HepG2 (cell line): Measurements from ENCODE around the gene MSL2. TPM values are rescaled to one million over a fixed set of nuclear protein-coding genes. Genes with fewer than 3 reads are reported as not detected.

Experiments used
- ELF1 ChIP-seq: sonication (generic); formaldehyde crosslinking; IDR thresholded peaks from 2 replicates; pipeline ENCODE4 v1.4.0; 2020; ENCODE audit warnings: missing genetic modification reagents
- EZH2 ChIP-seq: conservative IDR thresholded peaks from 2 replicates; pipeline ENCODE4 v1.6.1; 2012; ENCODE audit warnings: mild to moderate bottlenecking, low read depth, low read length, moderate library complexity
- FOXK1 ChIP-seq: sonication (generic); formaldehyde crosslinking; IDR thresholded peaks from 2 replicates; pipeline ENCODE4 v1.4.0; 2020; ENCODE audit warnings: low read depth, missing genetic modification reagents, borderline replicate concordance
- KDM1A ChIP-seq: IDR thresholded peaks from 2 replicates; pipeline ENCODE4 v1.6.1; 2016; ENCODE audit warnings: missing compliant biosample characterization
- MXI1 ChIP-seq: IDR thresholded peaks from 3 replicates; pipeline ENCODE4 v1.6.1; 2012; ENCODE audit warnings: low read depth, low read length, inconsistent platforms, borderline replicate concordance
- NCOA2 ChIP-seq: sonication (generic); formaldehyde crosslinking; IDR thresholded peaks from 2 replicates; pipeline ENCODE4 v1.8.0; 2022; ENCODE audit warnings: inconsistent platforms
- POLR2A ChIP-seq, 2 experiments: IDR thresholded peaks; 2 replicates each; pipeline ENCODE4 v1.6.1; 2011; ENCODE audit warnings: low read depth in 2 of 2, low read length in 2 of 2, mild to moderate bottlenecking in 1 of 2, moderate library complexity in 1 of 2; ENCODE audit not compliant: insufficient read depth in 1 of 2
- RARA ChIP-seq: IDR thresholded peaks from 2 replicates; pipeline ENCODE4 v1.6.1; 2016; ENCODE audit warnings: missing genetic modification reagents, missing compliant biosample characterization
- RBFOX2 ChIP-seq: fragments of 200-400 bp; formaldehyde crosslinking; IDR thresholded peaks from 2 replicates; pipeline ENCODE4 v1.6.1; 2017; ENCODE audit warnings: low read depth, mild to moderate bottlenecking, low read length
- RCOR2 ChIP-seq: IDR thresholded peaks from 2 replicates; pipeline ENCODE4 v1.6.1; 2016; ENCODE audit warnings: missing biosample characterization, missing genetic modification reagents
- SAP130 ChIP-seq: IDR thresholded peaks from 2 replicates; pipeline ENCODE4 v1.6.1; 2016; ENCODE audit warnings: low read depth
- SNAI1 ChIP-seq: sonication (generic); formaldehyde crosslinking; IDR thresholded peaks from 2 replicates; pipeline ENCODE4 v1.5.0; 2020; ENCODE audit warnings: mild to moderate bottlenecking, missing genetic modification reagents, borderline replicate concordance
- TFAP4 ChIP-seq: sonication (generic); IDR thresholded peaks from 2 replicates; pipeline ENCODE4 v1.6.1; 2016; ENCODE audit warnings: low read depth, borderline replicate concordance
- ZFP82 ChIP-seq: sonication (generic); formaldehyde crosslinking; IDR thresholded peaks from 2 replicates; pipeline ENCODE4 v1.5.1; 2020; ENCODE audit warnings: mild to moderate bottlenecking, missing genetic modification reagents, borderline replicate concordance
- ZNF264 ChIP-seq: sonication (generic); formaldehyde crosslinking; IDR thresholded peaks from 2 replicates; pipeline ENCODE4 v1.4.0; 2020; ENCODE audit warnings: missing genetic modification reagents
- ZNF333 ChIP-seq: sonication (generic); formaldehyde crosslinking; IDR thresholded peaks from 2 replicates; pipeline ENCODE4 v1.4.0; 2020; ENCODE audit warnings: mild to moderate bottlenecking, missing genetic modification reagents, borderline replicate concordance
- ZSCAN12 ChIP-seq: sonication (generic); formaldehyde crosslinking; IDR thresholded peaks from 2 replicates; pipeline ENCODE4 v1.9.0; 2021; ENCODE audit warnings: mild to moderate bottlenecking, missing genetic modification reagents
- ZXDC ChIP-seq: sonication (generic); formaldehyde crosslinking; IDR thresholded peaks from 2 replicates; pipeline ENCODE4 v1.5.0; 2020; ENCODE audit warnings: mild to moderate bottlenecking, missing genetic modification reagents
- polyA plus RNA-seq, 8 experiments: library from polyadenylated mRNA; depleted of rRNA in 3 of 8; stranded (reverse) in 7 of 8; unstranded in 1 of 8; fragments of >200 nt; fragmentation: Illumina TruSeq in 4 of 8; extraction: Trizol in 4 of 8; gene quantifications; 2 replicates each; pipeline versions ENCODE4 v1.2.1 to v1.2.3, GENCODE V29; 2011 to 2016; ENCODE audit warnings: low read depth in 4 of 8, missing spikeins in 1 of 8, mixed read lengths in 1 of 8; ENCODE audit not compliant: insufficient read depth in 1 of 8
- total RNA-seq, 5 experiments: library from RNA; depleted of rRNA; stranded (reverse); fragments of >200 nt; fragmentation: Illumina TruSeq; extraction: Trizol; gene quantifications; 2 replicates each; pipeline ENCODE4 v1.2.3, GENCODE V29; 2016; ENCODE audit warnings: low read depth in 1 of 5
- TF ChIP-seq, protein P1 (sequence below): sonication (generic); formaldehyde crosslinking; IDR thresholded peaks from 2 replicates; pipeline ENCODE4 v1.9.0; 2022; ENCODE audit warnings: low read depth, missing genetic modification reagents
- TF ChIP-seq, protein P2 (sequence below): sonication (generic); formaldehyde crosslinking; IDR thresholded peaks from 2 replicates; pipeline ENCODE4 v1.5.0; 2020; ENCODE audit warnings: mild to moderate bottlenecking, missing genetic modification reagents, borderline replicate concordance

Gene MSL2
- total and polyA plus RNA-seq, 2 of the 13 experiments (the other 11 are each of a cell fraction or from before 2014, with no cell fraction given) = 6.9 to 11.7 TPM

DNA sequence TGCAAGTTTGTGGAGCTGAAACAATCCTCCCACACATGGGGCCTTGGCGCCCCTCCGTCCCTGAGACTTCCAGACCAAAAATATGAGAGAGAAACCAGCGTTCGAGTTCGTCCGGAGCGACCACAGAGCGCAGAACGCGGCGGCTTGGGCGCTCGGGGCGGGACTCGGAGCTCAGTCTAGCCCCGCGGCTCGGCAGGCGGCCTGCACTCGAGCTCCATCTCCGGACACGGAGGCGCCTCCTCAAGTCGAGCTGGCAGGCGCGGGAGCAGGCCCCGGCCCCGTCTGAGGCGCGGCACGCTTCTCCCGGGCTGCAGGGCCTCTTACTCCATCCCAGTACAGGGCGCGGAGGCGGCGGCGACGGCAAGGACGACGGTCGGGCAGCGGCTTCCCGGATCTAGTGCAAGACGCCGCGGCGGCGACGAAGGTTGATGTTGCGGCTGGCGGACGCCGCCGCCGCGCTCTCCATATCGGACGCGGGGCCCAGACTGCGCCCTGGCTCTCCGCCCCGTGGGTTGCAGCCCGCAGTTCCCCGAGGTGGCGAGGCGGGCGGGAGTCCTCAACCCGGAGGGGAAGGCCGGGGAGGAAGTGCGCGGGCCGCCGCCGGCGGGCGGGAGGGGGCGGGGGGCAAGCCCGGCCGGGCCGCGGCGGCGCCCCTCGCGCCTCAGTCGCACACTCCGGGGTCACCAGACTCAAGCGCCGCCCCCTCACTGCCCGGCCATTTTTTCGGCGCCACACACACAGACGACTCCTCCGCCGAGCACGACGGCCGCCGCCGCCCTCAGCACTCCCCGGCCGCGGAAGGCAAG is 674 bp downstream of the MSL2 start (continued):
- TF ChIP-seq TFAP4 = no peak
- TF ChIP-seq, protein P1, sequence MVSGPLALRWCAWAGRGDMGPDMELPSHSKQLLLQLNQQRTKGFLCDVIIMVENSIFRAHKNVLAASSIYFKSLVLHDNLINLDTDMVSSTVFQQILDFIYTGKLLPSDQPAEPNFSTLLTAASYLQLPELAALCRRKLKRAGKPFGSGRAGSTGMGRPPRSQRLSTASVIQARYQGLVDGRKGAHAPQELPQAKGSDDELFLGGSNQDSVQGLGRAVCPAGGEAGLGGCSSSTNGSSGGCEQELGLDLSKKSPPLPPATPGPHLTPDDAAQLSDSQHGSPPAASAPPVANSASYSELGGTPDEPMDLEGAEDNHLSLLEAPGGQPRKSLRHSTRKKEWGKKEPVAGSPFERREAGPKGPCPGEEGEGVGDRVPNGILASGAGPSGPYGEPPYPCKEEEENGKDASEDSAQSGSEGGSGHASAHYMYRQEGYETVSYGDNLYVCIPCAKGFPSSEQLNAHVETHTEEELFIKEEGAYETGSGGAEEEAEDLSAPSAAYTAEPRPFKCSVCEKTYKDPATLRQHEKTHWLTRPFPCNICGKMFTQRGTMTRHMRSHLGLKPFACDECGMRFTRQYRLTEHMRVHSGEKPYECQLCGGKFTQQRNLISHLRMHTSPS (CRISPR knock-in tag) = no peak
- no peak for TF ChIP-seq SNAI1 (CRISPR knock-in tag)
- TF ChIP-seq FOXK1 (CRISPR knock-in tag) = 0 out of 2 replicates have a peak, but pooled peaks have one; percentile 19
- TF ChIP-seq, protein P2, sequence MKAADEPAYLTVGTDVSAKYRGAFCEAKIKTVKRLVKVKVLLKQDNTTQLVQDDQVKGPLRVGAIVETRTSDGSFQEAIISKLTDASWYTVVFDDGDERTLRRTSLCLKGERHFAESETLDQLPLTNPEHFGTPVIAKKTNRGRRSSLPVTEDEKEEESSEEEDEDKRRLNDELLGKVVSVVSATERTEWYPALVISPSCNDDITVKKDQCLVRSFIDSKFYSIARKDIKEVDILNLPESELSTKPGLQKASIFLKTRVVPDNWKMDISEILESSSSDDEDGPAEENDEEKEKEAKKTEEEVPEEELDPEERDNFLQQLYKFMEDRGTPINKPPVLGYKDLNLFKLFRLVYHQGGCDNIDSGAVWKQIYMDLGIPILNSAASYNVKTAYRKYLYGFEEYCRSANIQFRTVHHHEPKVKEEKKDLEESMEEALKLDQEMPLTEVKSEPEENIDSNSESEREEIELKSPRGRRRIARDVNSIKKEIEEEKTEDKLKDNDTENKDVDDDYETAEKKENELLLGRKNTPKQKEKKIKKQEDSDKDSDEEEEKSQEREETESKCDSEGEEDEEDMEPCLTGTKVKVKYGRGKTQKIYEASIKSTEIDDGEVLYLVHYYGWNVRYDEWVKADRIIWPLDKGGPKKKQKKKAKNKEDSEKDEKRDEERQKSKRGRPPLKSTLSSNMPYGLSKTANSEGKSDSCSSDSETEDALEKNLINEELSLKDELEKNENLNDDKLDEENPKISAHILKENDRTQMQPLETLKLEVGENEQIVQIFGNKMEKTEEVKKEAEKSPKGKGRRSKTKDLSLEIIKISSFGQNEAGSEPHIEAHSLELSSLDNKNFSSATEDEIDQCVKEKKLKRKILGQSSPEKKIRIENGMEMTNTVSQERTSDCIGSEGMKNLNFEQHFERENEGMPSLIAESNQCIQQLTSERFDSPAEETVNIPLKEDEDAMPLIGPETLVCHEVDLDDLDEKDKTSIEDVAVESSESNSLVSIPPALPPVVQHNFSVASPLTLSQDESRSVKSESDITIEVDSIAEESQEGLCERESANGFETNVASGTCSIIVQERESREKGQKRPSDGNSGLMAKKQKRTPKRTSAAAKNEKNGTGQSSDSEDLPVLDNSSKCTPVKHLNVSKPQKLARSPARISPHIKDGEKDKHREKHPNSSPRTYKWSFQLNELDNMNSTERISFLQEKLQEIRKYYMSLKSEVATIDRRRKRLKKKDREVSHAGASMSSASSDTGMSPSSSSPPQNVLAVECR = peak; percentile 72
- no peak for TF ChIP-seq EZH2
- peak; percentile 49 for TF ChIP-seq SAP130 (CRISPR knock-in tag)
- peak; percentile 75 for TF ChIP-seq RBFOX2
- no peak; the same call in 1 of the 2 replicates for TF ChIP-seq NCOA2 (CRISPR knock-in tag)
- no peak for TF ChIP-seq ELF1 (CRISPR knock-in tag)
- TF ChIP-seq RCOR2 (CRISPR knock-in tag) = no peak
- no peak for TF ChIP-seq MXI1
- no peak for TF ChIP-seq ZNF333 (CRISPR knock-in tag)
- TF ChIP-seq ZSCAN12 (CRISPR knock-in tag) = 0 out of 2 replicates have a peak, but pooled peaks have one; percentile 43
- TF ChIP-seq ZNF264 (CRISPR knock-in tag) = no peak
- TF ChIP-seq ZXDC (CRISPR knock-in tag) = 0 out of 2 replicates have a peak, but pooled peaks have one; percentile 22
- TF ChIP-seq KDM1A (CRISPR knock-in tag) = no peak
- TF ChIP-seq RARA = 0 out of 2 replicates have a peak, but pooled peaks have one; percentile 0
- peak in 1 of 2 experiments; percentile 15; a peak in 1 of 4 replicates for TF ChIP-seq POLR2A (IDR thresholded peaks at IDR 0.05; ENCODE audit: insufficient read depth in 1 of 2, low read depth in 2 of 2, low read length in 2 of 2)
- peak; percentile 78; the same call in 1 of the 2 replicates for TF ChIP-seq ZFP82 (CRISPR knock-in tag)
